ENCODE data around the gene FTO. TPM values are rescaled to one million over a fixed set of nuclear protein-coding genes. Genes with fewer than 3 reads are reported as not detected.

Gene FTO
- total RNA-seq, 1 donor from 2014 or later: 97.8 TPM

GRCh38 chr16:54061454-54061853 is 357.5 kb downstream of the FTO start:
- DNase-seq (ENCODE audit: low spot score in 2 of 2): no peak
- FAIRE-seq: no peak

GRCh38 chr16:54062361-54063278 is 358.7 kb downstream of the FTO start:
- FAIRE-seq (no peak), DNase-seq (ENCODE audit: low spot score in 2 of 2) (no peak)

GRCh38 chr16:54063279-54063773 is 359.4 kb downstream of the FTO start:
- DNase-seq (ENCODE audit: low spot score in 2 of 2): no peak
- FAIRE-seq: no peak

- DNase-seq (ENCODE audit: low spot score in 2 of 2) (no peak), FAIRE-seq (no peak)
Observed at GRCh38 chr16:54066451-54067105, 362.6 kb downstream of the FTO start.

GRCh38 chr16:54067322-54068065 is 363.5 kb downstream of the FTO start:
- DNase-seq (ENCODE audit: low spot score in 2 of 2) (no peak), FAIRE-seq (no peak)

- FAIRE-seq: no peak
- no peak for DNase-seq (ENCODE audit: low spot score in 2 of 2)
Observed at GRCh38 chr16:54068212-54068611, 364.3 kb downstream of the FTO start.

- no peak for DNase-seq (ENCODE audit: low spot score in 2 of 2)
- no peak for FAIRE-seq
Observed at GRCh38 chr16:54069601-54070239, 365.8 kb downstream of the FTO start.

GRCh38 chr16:54070789-54071343 is 366.9 kb downstream of the FTO start:
- FAIRE-seq (no peak), DNase-seq (ENCODE audit: low spot score in 2 of 2) (no peak)

GRCh38 chr16:54071514-54071913 is 367.6 kb downstream of the FTO start:
- no peak for DNase-seq (ENCODE audit: low spot score in 2 of 2)
- FAIRE-seq: no peak

GRCh38 chr16:54072237-54072636 is 368.3 kb downstream of the FTO start:
- FAIRE-seq (no peak), DNase-seq (ENCODE audit: low spot score in 2 of 2) (no peak)

GRCh38 chr16:54073356-54073755 is 369.4 kb downstream of the FTO start:
- DNase-seq (ENCODE audit: low spot score in 2 of 2): no peak
- FAIRE-seq: no peak

GRCh38 chr16:54075446-54075845 is 371.5 kb downstream of the FTO start:
- DNase-seq (ENCODE audit: low spot score in 2 of 2) (no peak), FAIRE-seq (no peak)

- FAIRE-seq (no peak), DNase-seq (ENCODE audit: low spot score in 2 of 2) (no peak)
Observed at GRCh38 chr16:54076006-54076504, 372.1 kb downstream of the FTO start.

- FAIRE-seq (no peak), DNase-seq (ENCODE audit: low spot score in 2 of 2) (no peak)
Observed at GRCh38 chr16:54077050-54077821, 373.3 kb downstream of the FTO start.

- DNase-seq (ENCODE audit: low spot score in 2 of 2): no peak
- no peak for FAIRE-seq
Observed at GRCh38 chr16:54080524-54081008, 376.6 kb downstream of the FTO start.

- no peak for FAIRE-seq
Observed at GRCh38 chr16:54086791-54087190, 382.8 kb downstream of the FTO start.

GRCh38 chr16:54090602-54091001 is 386.6 kb downstream of the FTO start:
- FAIRE-seq: no peak
- no peak for DNase-seq (ENCODE audit: low spot score in 2 of 2)

More at GRCh38 chr16:54086791-54087190, 382.8 kb downstream of the FTO start:
- DNase-seq (ENCODE audit: low spot score in 2 of 2): no peak

- FAIRE-seq (no peak), DNase-seq (ENCODE audit: low spot score in 2 of 2) (no peak)
Observed at GRCh38 chr16:54093281-54093680, 389.3 kb downstream of the FTO start.

GRCh38 chr16:54094641-54095040 is 390.7 kb downstream of the FTO start:
- FAIRE-seq: no peak
- DNase-seq (ENCODE audit: low spot score in 2 of 2): no peak
